NCI-H1417 (cell line): ENCODE data around the gene MSH3.
A peak's percentile ranks its signal among the peaks of the same experiment; 100 is the strongest.

Experiments used
- DNase-seq, 3 experiments: peaks; one replicate each; lab custom pipeline; 2025; lab: John Stamatoyannopoulos, UW

The MSH3 gene

GRCh38 chr5:80905405-80905804 lies 251.0 kb downstream of the MSH3 start:
- no peak for DNase-seq

GRCh38 chr5:80912479-80912878 lies 258.0 kb downstream of the MSH3 start:
- no peak for DNase-seq

GRCh38 chr5:80915716-80916115 lies 261.3 kb downstream of the MSH3 start:
- no peak for DNase-seq

GRCh38 chr5:80916676-80917075 lies 262.2 kb downstream of the MSH3 start:
- no peak for DNase-seq

GRCh38 chr5:80917631-80918030 lies 263.2 kb downstream of the MSH3 start:
- peak in 2 of 3 experiments; percentile 55 to 92 for DNase-seq

GRCh38 chr5:80919678-80920196 lies 265.3 kb downstream of the MSH3 start:
- no peak for DNase-seq

GRCh38 chr5:80920333-80920732 lies 265.9 kb downstream of the MSH3 start:
- no peak for DNase-seq

GRCh38 chr5:80921026-80921425 lies 266.6 kb downstream of the MSH3 start:
- no peak for DNase-seq

- no peak for DNase-seq
Measured at GRCh38 chr5:80925931-80926330, 271.5 kb downstream of the MSH3 start.
